K562 (cell line): Measurements from ENCODE around the gene ACTL10. TPM values are rescaled to one million over a fixed set of nuclear protein-coding genes. Genes with fewer than 3 reads are reported as not detected.

Experiments
- ATAC-seq: fragments of 200-7000 bp; cut with Tn5 transposase; 3 replicates; pipeline ENCODE4 v1.9.1; 2020; ENCODE audit warnings: moderate library complexity
- BruUV-seq: library from RNA; stranded (reverse); fragments of 400-500 nt; replicated peaks from 2 replicates; lab custom pipeline; 2021; lab: Mats Ljungman, UMichigan
- CTCF ChIA-PET: fragments of 300-600 bp; formaldehyde crosslinking; extraction: SDS; loops from one replicate; lab custom pipeline; 2021; ENCODE audit warnings: low intra/inter-chr PET ratio; lab: Yijun Ruan, JAX
- POLR2A ChIA-PET: fragments of 300-600, 350-650 bp; sonication (Branson Sonifier 250); formaldehyde crosslinking; extraction: SDS; loops from one replicate; lab custom pipeline; 2021; ENCODE audit warnings: antibody characterized with exemption, inconsistent platforms; lab: Yijun Ruan, JAX
- DNase-seq, 4 experiments: peaks; one replicate each; pipeline versions ENCODE4 v3.0.0 to v3.0.0-alpha.2; 2011 to 2018; ENCODE audit warnings: low spot score in 3 of 4, mixed read lengths in 3 of 4; ENCODE audit errors: extremely low read depth in 1 of 4
- FAIRE-seq: peaks from 2 replicates; lab custom pipeline; 2011; peaks lifted over from hg19 to GRCh38; lab: Jason Lieb, UNC
- H2AFZ ChIP-seq: 2 replicates; pipeline ENCODE4 v1.6.0; 2011; ENCODE audit warnings: low read depth, low read length, control low read depth, inconsistent platforms
- H3K27ac ChIP-seq: fragments of 200-600 bp; 3 replicates; pipeline ENCODE4 v1.8.0; 2011; ENCODE audit warnings: low read depth, mild to moderate bottlenecking, control low read depth, inconsistent platforms, low read length, moderate library complexity, mixed read lengths; ENCODE audit errors: extremely low read depth
- H3K27me3 ChIP-seq, 2 experiments: fragments of 300-600 bp in 1 of 2; 2 replicates in 1 of 2; 3 replicates in 1 of 2; pipeline versions ENCODE4 v1.6.0 to v1.8.0; 2011; ENCODE audit warnings: inconsistent platforms in 2 of 2, low read length in 2 of 2, mild to moderate bottlenecking in 1 of 2, mixed read lengths in 1 of 2, moderate library complexity in 1 of 2; ENCODE audit not compliant: control insufficient read depth in 2 of 2, insufficient read depth in 2 of 2
- H3K36me3 ChIP-seq: fragments of 300-600 bp; 3 replicates; pipeline ENCODE4 v1.8.0; 2011; ENCODE audit warnings: mild to moderate bottlenecking, low read length, inconsistent platforms; ENCODE audit not compliant: control insufficient read depth, insufficient read depth
- H3K4me1 ChIP-seq, 2 experiments: fragments of 200-600 bp in 1 of 2; replicated peaks in 1 of 2; 2 replicates in 1 of 2; 3 replicates in 1 of 2; pipeline versions ENCODE4 v1.5.1 to v1.8.0; 2011; ENCODE audit warnings: inconsistent platforms in 2 of 2, low read length in 2 of 2, mild to moderate bottlenecking in 1 of 2, mixed read lengths in 1 of 2, moderate library complexity in 1 of 2; ENCODE audit not compliant: control insufficient read depth in 2 of 2, insufficient read depth in 2 of 2
- H3K4me2 ChIP-seq: 2 replicates; pipeline ENCODE4 v1.6.1; 2011; ENCODE audit warnings: low read length, control low read depth, inconsistent platforms, mixed read lengths; ENCODE audit not compliant: insufficient read depth
- H3K4me3 ChIP-seq: fragments of 200-600 bp; sonication (generic), shearing (Covaris generic); 2 replicates; pipeline ENCODE4 v1.5.1; 2016; ENCODE audit warnings: control low read depth, inconsistent platforms
- H3K79me2 ChIP-seq: fragments of 200-600 bp; 3 replicates; pipeline ENCODE4 v1.8.0; 2011; ENCODE audit warnings: low read length, inconsistent platforms; ENCODE audit not compliant: control insufficient read depth, insufficient read depth
- H3K9ac ChIP-seq, 2 experiments: 2 replicates each; pipeline versions ENCODE4 v1.6.0 to v1.6.1; 2011; ENCODE audit warnings: low read depth in 2 of 2, low read length in 2 of 2, control low read depth in 1 of 2, inconsistent platforms in 1 of 2, mild to moderate bottlenecking in 1 of 2, mixed read lengths in 1 of 2; ENCODE audit not compliant: insufficient read depth in 1 of 2
- H3K9me1 ChIP-seq: one replicate; pipeline ENCODE4 v1.6.0; 2011; ENCODE audit warnings: inconsistent platforms, mild to moderate bottlenecking, low read length, moderate library complexity; ENCODE audit not compliant: control insufficient read depth, insufficient read depth
- H3K9me3 ChIP-seq: replicated peaks from 2 replicates; pipeline ENCODE4 v1.5.1; 2011; ENCODE audit warnings: low read depth, low read length, inconsistent platforms; ENCODE audit not compliant: control insufficient read depth, insufficient read depth
- H4K20me1 ChIP-seq: replicated peaks from 2 replicates; pipeline ENCODE4 v1.6.1; 2011; ENCODE audit warnings: low read length, inconsistent platforms, mixed read lengths; ENCODE audit not compliant: control insufficient read depth, insufficient read depth
- ATF7 ChIP-seq: fragments of 450-650 bp; IDR thresholded peaks from 2 replicates; pipeline ENCODE4 v1.7.1; 2014; ENCODE audit warnings: mild to moderate bottlenecking, moderate library complexity
- HNRNPL ChIP-seq: fragments of 200-400 bp; formaldehyde crosslinking; IDR thresholded peaks from 2 replicates; pipeline ENCODE4 v1.6.1; 2017; ENCODE audit warnings: low read depth, mild to moderate bottlenecking, low read length
- NCOA2 ChIP-seq, 2 experiments: fragments of 450-650 bp; IDR thresholded peaks; 2 replicates each; pipeline ENCODE4 v1.6.1; 2018; ENCODE audit warnings: mild to moderate bottlenecking in 2 of 2, moderate library complexity in 1 of 2; ENCODE audit not compliant: partially characterized antibody in 2 of 2
- NFIX ChIP-seq: fragments of 250-450 bp; sonication (Bioruptor Pico); IDR thresholded peaks from 2 replicates; pipeline ENCODE4 v1.4.0; 2020; ENCODE audit warnings: low read depth, mild to moderate bottlenecking, moderate library complexity
- RBFOX2 ChIP-seq: fragments of 200-400 bp; formaldehyde crosslinking; IDR thresholded peaks from 2 replicates; pipeline ENCODE4 v1.6.1; 2017; ENCODE audit warnings: low read depth, mild to moderate bottlenecking, low read length, moderate library complexity
- SIN3B ChIP-seq: fragments of 450-650 bp; IDR thresholded peaks from 2 replicates; pipeline ENCODE4 v1.6.1; 2017; ENCODE audit warnings: low read depth, mild to moderate bottlenecking, moderate library complexity
- WGBS: fragments of 100-300 bp; shearing (Covaris generic); methylation state at CpG from one replicate; pipeline ENCODE4 v1.1.6; 2016; ENCODE audit warnings: low coverage, mixed read lengths; ENCODE audit not compliant: insufficient coverage; ENCODE audit errors: missing lambda C conversion rate; 5-methylcytosine and 5-hydroxymethylcytosine counted together
- in situ Hi-C: fragments of 300-500 bp; cut with MboI; formaldehyde crosslinking; loops from 4 replicates; pipeline ENCODE4 v1.15.0; 2018; ENCODE audit warnings: inconsistent platforms, mixed read lengths
- intact Hi-C: fragments of 100-400 bp; cut with micrococcal nuclease; formaldehyde crosslinking; loops from 2 replicates; pipeline ENCODE4 v1.14.2; 2022
- polyA plus RNA-seq, 8 experiments: library from polyadenylated mRNA; depleted of rRNA in 4 of 8; stranded (reverse) in 5 of 8; unstranded in 3 of 8; fragments of >200 nt; fragmentation: Nextera tagmentation in 2 of 8; fragmentation: Illumina TruSeq in 1 of 8; extraction: Ambion mirVana in 2 of 8; extraction: Trizol in 1 of 8; gene quantifications; 2 replicates each; pipeline versions ENCODE4 v1.2.1 to v1.2.3, GENCODE V29; 2011 to 2014; ENCODE audit warnings: inconsistent platforms in 1 of 8, missing spikeins in 1 of 8
- total RNA-seq, 7 experiments: library from RNA; depleted of rRNA in 6 of 7; stranded (reverse); fragments of >200 nt in 6 of 7; fragmentation: Illumina TruSeq in 2 of 7; extraction: Trizol in 2 of 7; gene quantifications; 2 replicates each; pipeline versions ENCODE4 v1.2.1 to v1.2.3, GENCODE V29; 2011 to 2021; ENCODE audit warnings: low replicate concordance in 1 of 7

The ACTL10 gene
- total and polyA plus RNA-seq, 9 of the 15 experiments (the other 6 are each of a cell fraction or from before 2014, with no cell fraction given) = 0.07 to 0.14 TPM; not detected in 7

- H3K4me3 ChIP-seq = no peak overlapping the region
Measured at GRCh38 chr20:33667245-33667675, 517 bp downstream of the ACTL10 start.

More at GRCh38 chr20:33667245-33667675, 517 bp downstream of the ACTL10 start:
- Histone ChIP-seq H3K4me2 (no peak overlapping the region), H3K79me2 (peaks cover 28% of the 10 kb centered on the region), H3K9ac (no peak overlapping the region; a peak in 1 of 4 replicates), H2AFZ (no peak overlapping the region), H3K36me3 (peaks cover 51% of the 10 kb centered on the region), H3K27ac (no peak overlapping the region), H3K9me1 (peaks cover 5% of the 10 kb centered on the region), H3K4me1 (peaks cover 24 to 62% of the 10 kb centered on the region in 2 experiments), H3K9me3 (no peaks in the 10 kb centered on the region), H4K20me1 (peaks cover 7% of the 10 kb centered on the region; the same call in 1 of the 2 replicates), H3K27me3 (no peaks in the 10 kb centered on the region)
- intact Hi-C loops = loop anchor here (2.0 kb wide), 1 partner anchor 66 kb away; no protein-coding TSS in a partner anchor
- ChIA-PET POLR2A (interaction anchor here (0.5 to 5.4 kb wide), 9 partner anchors 8 to 401 kb away, joined by 3 to 51 read pairs (median 4); partner anchors contain the start of gene PXMP4), CTCF (no interaction called here)
- 97% methylated on average over 17 of the region's 55 CpGs for WGBS
- in situ Hi-C loops = loop anchor here (5.0 kb wide), 1 partner anchor 60 kb away; no protein-coding TSS in a partner anchor
- FAIRE-seq (no peak), DNase-seq (no peak), ATAC-seq (no peak)
- BruUV-seq = no TSS peak
- TF ChIP-seq NFIX (CRISPR knock-in tag) = no peak
- no peak for TF ChIP-seq NCOA2 (IDR thresholded peaks at IDR 0.05; ENCODE audit: partially characterized antibody in 2 of 2)
- TF ChIP-seq RBFOX2 = peak; percentile 35; the same call in 1 of the 2 replicates
- TF ChIP-seq HNRNPL = peak; percentile 98
- 0 out of 2 replicates have a peak, but pooled peaks have one; percentile 16 for TF ChIP-seq SIN3B
- no peak for TF ChIP-seq ATF7
